Measurements from ENCODE around the gene HOXA13. TPM values are rescaled to one million over a fixed set of nuclear protein-coding genes. Genes with fewer than 3 reads are reported as not detected.

The HOXA13 gene
- polyA plus RNA-seq, 1 experiment: 4.6 TPM

GRCh38 chr7:27184337-27185012 lies 15.4 kb downstream of the HOXA13 start:
- CTCF ChIA-PET: interaction anchor here (0.6 to 12.5 kb wide), 6 partner anchors 9 to 910 kb away, joined by 3 to 187 read pairs (median 8); partner anchors contain the start of genes HOXA10 and HOXA9

GRCh38 chr7:27183682-27184336 lies 16.1 kb downstream of the HOXA13 start:
- Histone ChIP-seq H3K36me3 (ENCODE audit: control insufficient read depth, insufficient read depth, low read length) (peaks cover 6% of the 10 kb centered on the region), H3K27me3 (ENCODE audit: control insufficient read depth, insufficient read depth, low read length) (no peaks in the 10 kb centered on the region), H3K4me3 (ENCODE audit: low read depth, low read length) (peak overlapping the region; percentile 88)
- CTCF ChIA-PET: interaction anchor here (0.6 to 12.5 kb wide), 7 partner anchors 9 to 69 kb away, joined by 3 to 187 read pairs (median 6); partner anchors contain the start of genes HOXA10 and HOXA9
- no peak for DNase-seq (ENCODE audit: low read depth)
- TF ChIP-seq CTCF (IDR thresholded peaks at IDR 0.05; ENCODE audit: insufficient read depth, low read depth, low read length): no peak
- POLR2A ChIA-PET: interaction anchor here (0.6 kb wide), 1 partner anchor 8 kb away, joined by 7 read pairs; no protein-coding TSS in a partner anchor

More at GRCh38 chr7:27184337-27185012, 15.4 kb downstream of the HOXA13 start:
- TF ChIP-seq CTCF (IDR thresholded peaks at IDR 0.05; ENCODE audit: insufficient read depth, low read depth, low read length): no peak
- H3K36me3 ChIP-seq (ENCODE audit: control insufficient read depth, insufficient read depth, low read length): peaks cover 6% of the 10 kb centered on the region
- POLR2A ChIA-PET: interaction anchor here (0.6 to 1.1 kb wide), 9 partner anchors 8 to 603 kb away, joined by 3 to 7 read pairs (median 4); partner anchors contain the start of gene HOXA7
- H3K4me3 ChIP-seq (ENCODE audit: low read depth, low read length): peak overlapping the region; percentile 88
- no peaks in the 10 kb centered on the region for H3K27me3 ChIP-seq (ENCODE audit: control insufficient read depth, insufficient read depth, low read length)
- no peak for DNase-seq (ENCODE audit: low read depth)

GRCh38 chr7:27182861-27183681 lies 16.8 kb downstream of the HOXA13 start:
- Histone ChIP-seq H3K36me3 (ENCODE audit: control insufficient read depth, insufficient read depth, low read length) (peaks cover 6% of the 10 kb centered on the region), H3K4me3 (ENCODE audit: low read depth, low read length) (peak overlapping the region; percentile 88), H3K27me3 (ENCODE audit: control insufficient read depth, insufficient read depth, low read length) (no peaks in the 10 kb centered on the region)
- DNase-seq (ENCODE audit: low read depth): no peak
- POLR2A ChIA-PET: no interaction called here
- TF ChIP-seq CTCF (IDR thresholded peaks at IDR 0.05; ENCODE audit: insufficient read depth, low read depth, low read length): no peak; the same call in 1 of the 2 replicates
- CTCF ChIA-PET: interaction anchor here (0.7 to 12.5 kb wide), 6 partner anchors 10 to 39 kb away, joined by 3 to 187 read pairs (median 6); partner anchors contain the start of genes HOXA10, HOXA13 and HOXA9

GRCh38 chr7:27182285-27182841 lies 17.5 kb downstream of the HOXA13 start:
- CTCF ChIA-PET: interaction anchor here (1.3 to 12.5 kb wide), 4 partner anchors 9 to 18 kb away, joined by 3 to 187 read pairs (median 12); partner anchors contain the start of genes HOXA10, HOXA13 and HOXA9
- H3K27me3 ChIP-seq (ENCODE audit: control insufficient read depth, insufficient read depth, low read length): no peaks in the 10 kb centered on the region
- peaks cover 6% of the 10 kb centered on the region for H3K36me3 ChIP-seq (ENCODE audit: control insufficient read depth, insufficient read depth, low read length)
- DNase-seq (ENCODE audit: low read depth): no peak
- POLR2A ChIA-PET: no interaction called here
- TF ChIP-seq CTCF (IDR thresholded peaks at IDR 0.05; ENCODE audit: insufficient read depth, low read depth, low read length): peak; percentile 12; the same call in 1 of the 2 replicates
- H3K4me3 ChIP-seq (ENCODE audit: low read depth, low read length): peak overlapping the region; percentile 88

All from BJ (cell line).